Fibroblast of lung (primary cell): ENCODE results near the gene ATG2A. TPM values are rescaled to one million over a fixed set of nuclear protein-coding genes. Genes with fewer than 3 reads are reported as not detected.

Source experiments
- DNase-seq, 2 donors: peaks; one replicate each; pipeline versions ENCODE4 v3.0.0 to v3.0.0-alpha.2; 2010; ENCODE audit warnings: low read depth in 2 of 2
- H2AFZ ChIP-seq: 2 replicates; pipeline ENCODE4 v1.5.1; 2012; ENCODE audit warnings: low read length, control low read depth, inconsistent platforms
- H3K27ac ChIP-seq: 2 replicates; pipeline ENCODE4 v1.5.1; 2011; ENCODE audit warnings: low read length, control low read depth; ENCODE audit not compliant: insufficient read depth
- H3K27me3 ChIP-seq: 2 replicates; pipeline ENCODE4 v1.5.1; 2011; ENCODE audit warnings: mild to moderate bottlenecking, low read length; ENCODE audit not compliant: control insufficient read depth, insufficient read depth
- H3K36me3 ChIP-seq: 2 replicates; pipeline ENCODE4 v1.5.1; 2011; ENCODE audit warnings: low read length; ENCODE audit not compliant: control insufficient read depth, insufficient read depth
- H3K4me1 ChIP-seq: 2 replicates; pipeline ENCODE4 v1.5.1; 2011; ENCODE audit warnings: low read length; ENCODE audit not compliant: control insufficient read depth, insufficient read depth; ENCODE audit errors: extremely low read depth
- H3K4me2 ChIP-seq: 2 replicates; pipeline ENCODE4 v1.5.1; 2011; ENCODE audit warnings: low read length, control low read depth; ENCODE audit not compliant: insufficient read depth; ENCODE audit errors: extremely low read depth
- H3K4me3 ChIP-seq, 4 experiments: fragments of 200-600 bp in 1 of 4; sonication (generic) in 1 of 4; replicated peaks in 1 of 4; 2 replicates each; pipeline ENCODE4 v1.5.1; 2011 to 2016; ENCODE audit warnings: low read length in 4 of 4, low read depth in 3 of 4, mild to moderate bottlenecking in 3 of 4, control low read depth in 2 of 4, inconsistent platforms in 1 of 4, mixed read lengths in 1 of 4; ENCODE audit not compliant: insufficient read depth in 1 of 4; ENCODE audit errors: control extremely low read depth in 1 of 4
- H3K79me2 ChIP-seq: 2 replicates; pipeline ENCODE4 v1.5.1; 2012; ENCODE audit warnings: mild to moderate bottlenecking, low read length, inconsistent platforms; ENCODE audit not compliant: control insufficient read depth, insufficient read depth
- H3K9ac ChIP-seq: 2 replicates; pipeline ENCODE4 v1.5.1; 2011; ENCODE audit warnings: mild to moderate bottlenecking, low read length, control low read depth; ENCODE audit not compliant: insufficient read depth
- H3K9me3 ChIP-seq: 2 replicates; pipeline ENCODE4 v1.5.1; 2012; ENCODE audit warnings: low read depth, low read length; ENCODE audit not compliant: control insufficient read depth, insufficient read depth
- H4K20me1 ChIP-seq: 2 replicates; pipeline ENCODE4 v1.5.1; 2011; ENCODE audit warnings: low read length; ENCODE audit not compliant: control insufficient read depth, insufficient read depth; ENCODE audit errors: extremely low read depth
- EZH2 ChIP-seq: IDR thresholded peaks from 2 replicates; pipeline ENCODE4 v1.5.1; 2012; ENCODE audit warnings: low read length, control low read depth, mild to moderate bottlenecking; ENCODE audit errors: missing control alignments
- polyA plus RNA-seq, 2 donors: library from polyadenylated mRNA; depleted of rRNA in 1 of 2; stranded (reverse) in 1 of 2; unstranded in 1 of 2; fragments of >200 nt; gene quantifications; 2 replicates each; pipeline ENCODE4 v1.2.1, GENCODE V29; 2011 to 2012; ENCODE audit warnings: missing spikeins in 1 of 2
- total RNA-seq: library from RNA; depleted of rRNA; stranded (reverse); fragments of >200 nt; gene quantifications from 2 replicates; pipeline ENCODE4 v1.2.1, GENCODE V29; 2014
- TF ChIP-seq, protein P1 (sequence below), 2 donors: IDR thresholded peaks in 1 of 2; conservative IDR thresholded peaks in 1 of 2; 1 replicate in 1 of 2; 2 replicates in 1 of 2; pipeline ENCODE4 v1.5.1; 2011 to 2012; ENCODE audit warnings: low read length in 2 of 2, control low read depth in 1 of 2, inconsistent platforms in 1 of 2, low read depth in 1 of 2, mild to moderate bottlenecking in 1 of 2

The ATG2A gene
- total and polyA plus RNA-seq, 2 donors (not counting 1 experiment from before 2014, with no cell fraction given): 3.1 to 9.9 TPM

DNA sequence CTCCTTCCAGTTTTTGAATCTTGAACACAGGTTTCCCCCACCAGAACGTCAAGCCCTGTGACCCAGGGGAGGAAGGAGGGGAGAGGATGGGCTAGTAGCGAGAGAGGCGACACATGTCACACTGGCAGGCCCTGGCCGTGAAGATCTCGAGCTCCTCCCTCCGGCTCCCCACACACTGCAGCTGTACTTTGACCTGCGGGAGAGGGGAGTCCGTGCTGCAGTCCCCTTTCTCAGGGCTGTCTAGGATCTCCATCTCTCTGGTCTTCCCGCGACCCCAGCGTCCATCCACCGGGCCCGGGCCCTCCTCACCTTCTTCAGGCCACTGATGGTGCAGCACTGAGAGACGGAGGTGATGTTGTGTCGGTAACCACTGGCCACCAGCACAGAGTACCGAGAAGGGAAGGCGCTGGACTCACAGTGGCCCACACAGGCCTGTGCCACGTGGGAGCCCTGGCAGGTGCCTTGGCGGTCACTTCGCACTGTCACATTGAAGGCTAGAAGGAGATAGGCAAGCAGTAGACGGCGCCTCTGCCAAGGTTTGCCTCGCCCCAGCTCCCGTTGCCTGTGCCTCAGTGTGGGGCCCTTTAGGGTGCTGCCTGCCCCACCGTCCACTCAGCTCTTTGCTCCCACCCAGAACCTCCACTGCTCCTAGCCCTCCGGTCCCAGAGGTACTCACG is 17.8 kb upstream of the ATG2A start:
- Histone ChIP-seq H3K27me3 (peaks cover 4% of the 10 kb centered on the region), H3K4me2 (no peak overlapping the region), H3K79me2 (no peaks in the 10 kb centered on the region), H3K36me3 (peaks cover 14% of the 10 kb centered on the region), H3K27ac (no peak overlapping the region), H3K9me3 (no peaks in the 10 kb centered on the region), H4K20me1 (no peaks in the 10 kb centered on the region), H3K9ac (no peak overlapping the region), H3K4me3 (no peak overlapping the region), H3K4me1 (no peaks in the 10 kb centered on the region), H2AFZ (no peak overlapping the region)
- DNase-seq: no peak
- no peak for TF ChIP-seq EZH2
- TF ChIP-seq, protein P1, sequence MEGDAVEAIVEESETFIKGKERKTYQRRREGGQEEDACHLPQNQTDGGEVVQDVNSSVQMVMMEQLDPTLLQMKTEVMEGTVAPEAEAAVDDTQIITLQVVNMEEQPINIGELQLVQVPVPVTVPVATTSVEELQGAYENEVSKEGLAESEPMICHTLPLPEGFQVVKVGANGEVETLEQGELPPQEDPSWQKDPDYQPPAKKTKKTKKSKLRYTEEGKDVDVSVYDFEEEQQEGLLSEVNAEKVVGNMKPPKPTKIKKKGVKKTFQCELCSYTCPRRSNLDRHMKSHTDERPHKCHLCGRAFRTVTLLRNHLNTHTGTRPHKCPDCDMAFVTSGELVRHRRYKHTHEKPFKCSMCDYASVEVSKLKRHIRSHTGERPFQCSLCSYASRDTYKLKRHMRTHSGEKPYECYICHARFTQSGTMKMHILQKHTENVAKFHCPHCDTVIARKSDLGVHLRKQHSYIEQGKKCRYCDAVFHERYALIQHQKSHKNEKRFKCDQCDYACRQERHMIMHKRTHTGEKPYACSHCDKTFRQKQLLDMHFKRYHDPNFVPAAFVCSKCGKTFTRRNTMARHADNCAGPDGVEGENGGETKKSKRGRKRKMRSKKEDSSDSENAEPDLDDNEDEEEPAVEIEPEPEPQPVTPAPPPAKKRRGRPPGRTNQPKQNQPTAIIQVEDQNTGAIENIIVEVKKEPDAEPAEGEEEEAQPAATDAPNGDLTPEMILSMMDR (conservative IDR thresholded peaks at IDR 0.05 in 1 of 2, IDR thresholded peaks at IDR 0.05 in 1 of 2; ENCODE audit: low read depth in 1 of 2, low read length in 2 of 2): no peak

DNA sequence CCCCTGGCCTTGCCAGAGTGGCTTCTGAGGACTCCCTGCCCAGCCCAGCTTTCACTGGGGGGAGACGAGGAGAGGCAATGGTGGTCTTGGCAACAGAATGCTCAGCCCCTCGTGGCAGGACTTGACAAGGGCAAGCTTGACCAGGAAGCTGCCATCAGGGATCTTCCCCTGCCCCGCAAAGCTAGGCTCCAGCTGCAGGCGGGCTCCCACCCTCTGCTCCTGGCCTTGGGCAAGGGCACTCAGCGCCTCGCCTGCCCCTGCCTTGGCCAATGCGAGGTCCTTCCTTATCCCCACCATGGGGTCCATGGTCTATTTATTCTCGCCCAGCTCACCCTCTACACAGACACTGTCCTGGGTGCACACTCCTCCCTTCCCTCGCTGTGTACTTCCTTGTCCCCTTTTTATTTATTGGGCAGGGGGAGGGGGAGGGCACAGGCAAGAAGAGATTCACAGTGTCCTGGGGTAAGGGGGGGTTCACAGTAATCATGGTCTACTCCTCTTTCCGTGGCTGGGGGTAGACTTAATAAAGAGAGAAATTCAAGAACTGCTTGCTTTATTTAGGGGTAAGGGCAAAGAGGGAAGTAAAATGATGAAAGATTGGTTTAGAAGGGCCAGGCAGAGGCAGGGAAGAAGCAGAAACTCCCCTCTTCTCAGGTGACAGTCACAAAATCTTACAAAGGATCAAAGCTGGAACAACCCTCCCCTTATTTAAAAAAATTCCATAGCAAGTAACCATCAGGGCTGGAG is 17.1 kb upstream of the ATG2A start:
- H3K4me3 ChIP-seq: no peak overlapping the region
- no peak overlapping the region for H3K27ac ChIP-seq
- no peak for DNase-seq
- no peak overlapping the region for H3K4me2 ChIP-seq
- no peak overlapping the region for H2AFZ ChIP-seq
- H3K9ac ChIP-seq: no peak overlapping the region
- no peaks in the 10 kb centered on the region for H4K20me1 ChIP-seq
- H3K27me3 ChIP-seq: peaks cover 4% of the 10 kb centered on the region
- no peaks in the 10 kb centered on the region for H3K9me3 ChIP-seq
- H3K4me1 ChIP-seq: no peaks in the 10 kb centered on the region
- H3K36me3 ChIP-seq: peaks cover 14% of the 10 kb centered on the region
- no peaks in the 10 kb centered on the region for H3K79me2 ChIP-seq
- TF ChIP-seq, protein P1 (conservative IDR thresholded peaks at IDR 0.05 in 1 of 2, IDR thresholded peaks at IDR 0.05 in 1 of 2; ENCODE audit: low read depth in 1 of 2, low read length in 2 of 2): no peak
- no peak for TF ChIP-seq EZH2

DNA sequence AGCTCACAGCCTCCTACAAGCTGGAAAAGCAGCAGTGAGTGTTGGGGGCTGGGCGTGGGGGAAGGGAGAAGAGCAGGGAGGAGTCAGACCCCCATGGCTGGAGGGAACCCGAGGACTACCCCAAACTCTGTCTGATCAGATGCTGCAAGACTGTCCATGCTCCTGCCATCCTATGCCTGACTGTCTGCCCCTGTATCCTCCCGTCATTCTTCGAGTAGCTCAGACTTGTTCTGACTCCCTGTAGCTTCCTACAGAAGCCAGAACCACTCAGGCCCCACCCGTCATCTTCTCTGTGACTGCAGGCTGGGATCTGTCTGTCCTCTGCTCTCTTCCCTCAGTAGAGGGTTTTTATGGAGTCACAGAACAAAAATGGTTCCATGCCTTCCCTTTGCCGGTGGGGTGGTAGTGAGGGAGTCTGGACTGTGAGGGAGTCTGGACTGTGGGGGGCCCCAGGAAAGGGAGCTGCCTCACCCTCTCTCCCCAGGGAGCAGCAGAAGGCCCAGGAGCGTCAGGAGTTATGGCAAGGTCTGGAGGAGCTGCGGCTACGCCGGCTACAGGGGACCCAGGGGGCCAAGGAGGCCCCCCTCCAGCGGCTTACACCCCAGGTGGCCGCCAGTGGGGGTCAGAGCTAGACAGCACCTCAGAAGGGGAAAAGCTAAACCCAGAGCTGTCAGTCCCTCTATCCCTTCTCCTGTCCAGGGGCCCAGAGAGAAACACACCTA is 16.4 kb upstream of the ATG2A start:
- no peak overlapping the region for H2AFZ ChIP-seq
- no peaks in the 10 kb centered on the region for H3K79me2 ChIP-seq
- no peak overlapping the region for H3K9ac ChIP-seq
- DNase-seq: no peak
- H3K4me3 ChIP-seq: no peak overlapping the region
- H3K27ac ChIP-seq: no peak overlapping the region
- peaks cover 14% of the 10 kb centered on the region for H3K36me3 ChIP-seq
- peaks cover 1% of the 10 kb centered on the region for H3K27me3 ChIP-seq
- H4K20me1 ChIP-seq: no peaks in the 10 kb centered on the region
- H3K9me3 ChIP-seq: no peaks in the 10 kb centered on the region
- H3K4me2 ChIP-seq: no peak overlapping the region
- H3K4me1 ChIP-seq: no peaks in the 10 kb centered on the region
- TF ChIP-seq EZH2: no peak
- TF ChIP-seq, protein P1 (conservative IDR thresholded peaks at IDR 0.05 in 1 of 2, IDR thresholded peaks at IDR 0.05 in 1 of 2; ENCODE audit: low read depth in 1 of 2, low read length in 2 of 2): no peak
